ENCODE results near the gene PRKCQ. TPM values are rescaled to one million over a fixed set of nuclear protein-coding genes. Genes with fewer than 3 reads are reported as not detected.

Gene PRKCQ
- total RNA-seq, 1 donor from 2014 or later: 3.5 TPM

DNA sequence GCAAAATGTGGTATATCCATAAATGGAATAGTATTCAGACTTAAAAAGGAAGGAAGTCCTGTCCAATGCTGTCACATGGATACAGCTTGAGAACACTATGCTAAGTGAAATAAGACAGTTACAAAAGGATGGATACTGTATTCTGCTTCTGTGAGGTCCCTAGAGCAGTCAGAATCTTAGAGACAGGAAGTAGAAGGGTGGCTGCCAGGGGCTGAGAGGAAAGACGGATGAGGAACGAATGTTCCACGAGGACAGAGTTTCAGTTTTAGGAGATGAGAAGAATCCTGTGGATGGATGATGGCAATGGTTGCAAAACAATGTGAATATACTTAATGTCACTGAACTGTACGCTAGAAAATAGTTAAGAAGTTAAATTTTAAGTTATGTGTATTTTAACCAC, 3.8 kb downstream of the PRKCQ start:
- Histone ChIP-seq H3F3A (ENCODE audit: low read depth) (peaks cover 6% of the 10 kb centered on the region), H3K27ac (no peak overlapping the region), H3K9ac (no peak overlapping the region), H3K9me3 (ENCODE audit: low read depth) (no peaks in the 10 kb centered on the region), H3K36me3 (no peaks in the 10 kb centered on the region), H4K20me1 (ENCODE audit: low read depth) (no peaks in the 10 kb centered on the region), H3K27me3 (peaks cover 35% of the 10 kb centered on the region), H3K4me2 (no peak overlapping the region), H3K79me2 (ENCODE audit: low read depth) (no peaks in the 10 kb centered on the region), H3K4me3 (no peak overlapping the region), H3K4me1 (peaks cover 26% of the 10 kb centered on the region), H2AFZ (replicated peaks) (no peak overlapping the region)
- no peak overlapping the region for H3K27ac Mint-ChIP-seq
- H3K36me3 Mint-ChIP-seq: no peaks in the 10 kb centered on the region
- no peaks in the 10 kb centered on the region for H3K9me3 Mint-ChIP-seq
- H3K27me3 Mint-ChIP-seq (ENCODE audit: insufficient read depth, low read depth): peaks cover 21% of the 10 kb centered on the region
- peaks cover 41% of the 10 kb centered on the region for H3K4me1 Mint-ChIP-seq
- TF ChIP-seq EZH2 (IDR thresholded peaks at IDR 0.05) (no peak), EZH2phosphoT487 (IDR thresholded peaks at IDR 0.05) (no peak)
- TF ChIP-seq, protein P1, sequence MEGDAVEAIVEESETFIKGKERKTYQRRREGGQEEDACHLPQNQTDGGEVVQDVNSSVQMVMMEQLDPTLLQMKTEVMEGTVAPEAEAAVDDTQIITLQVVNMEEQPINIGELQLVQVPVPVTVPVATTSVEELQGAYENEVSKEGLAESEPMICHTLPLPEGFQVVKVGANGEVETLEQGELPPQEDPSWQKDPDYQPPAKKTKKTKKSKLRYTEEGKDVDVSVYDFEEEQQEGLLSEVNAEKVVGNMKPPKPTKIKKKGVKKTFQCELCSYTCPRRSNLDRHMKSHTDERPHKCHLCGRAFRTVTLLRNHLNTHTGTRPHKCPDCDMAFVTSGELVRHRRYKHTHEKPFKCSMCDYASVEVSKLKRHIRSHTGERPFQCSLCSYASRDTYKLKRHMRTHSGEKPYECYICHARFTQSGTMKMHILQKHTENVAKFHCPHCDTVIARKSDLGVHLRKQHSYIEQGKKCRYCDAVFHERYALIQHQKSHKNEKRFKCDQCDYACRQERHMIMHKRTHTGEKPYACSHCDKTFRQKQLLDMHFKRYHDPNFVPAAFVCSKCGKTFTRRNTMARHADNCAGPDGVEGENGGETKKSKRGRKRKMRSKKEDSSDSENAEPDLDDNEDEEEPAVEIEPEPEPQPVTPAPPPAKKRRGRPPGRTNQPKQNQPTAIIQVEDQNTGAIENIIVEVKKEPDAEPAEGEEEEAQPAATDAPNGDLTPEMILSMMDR (IDR thresholded peaks at IDR 0.05): no peak
- DNase-seq (ENCODE audit: low spot score): no peak
- H3K4me3 Mint-ChIP-seq: no peak overlapping the region

DNA sequence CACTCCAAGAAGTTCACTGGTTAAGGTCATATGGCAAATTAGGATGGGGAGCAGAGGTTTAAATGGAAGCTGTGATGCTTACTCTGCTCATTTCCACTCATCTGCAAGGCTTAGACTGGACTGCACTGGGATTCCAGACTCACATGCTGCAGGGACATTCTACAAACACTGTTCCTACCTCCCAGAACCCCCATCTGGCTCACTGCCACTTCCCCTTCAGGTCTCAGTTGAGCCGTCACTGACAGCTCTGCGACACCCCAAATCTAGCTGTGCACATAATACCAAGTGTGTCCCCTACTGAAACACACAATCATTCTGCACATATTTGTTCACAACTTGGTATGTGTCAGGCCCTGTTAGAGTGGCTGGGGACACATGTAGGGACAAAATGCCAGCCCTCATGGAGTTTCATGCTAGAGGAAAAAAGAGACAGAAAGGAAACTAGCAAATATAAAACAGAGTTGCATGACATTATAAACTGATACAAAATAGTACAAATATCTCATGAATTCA, 5.4 kb downstream of the PRKCQ start:
- peaks cover 19% of the 10 kb centered on the region for H3K27me3 Mint-ChIP-seq (ENCODE audit: insufficient read depth, low read depth)
- TF ChIP-seq, protein P1 (IDR thresholded peaks at IDR 0.05): no peak
- TF ChIP-seq EZH2phosphoT487 (IDR thresholded peaks at IDR 0.05) (no peak), EZH2 (IDR thresholded peaks at IDR 0.05) (no peak)
- H3K4me2 ChIP-seq: no peak overlapping the region
- H3K27ac ChIP-seq: no peak overlapping the region
- H3K27ac Mint-ChIP-seq: no peak overlapping the region
- no peaks in the 10 kb centered on the region for H3K79me2 ChIP-seq (ENCODE audit: low read depth)
- H3K9ac ChIP-seq: no peak overlapping the region
- H3F3A ChIP-seq (ENCODE audit: low read depth): no peaks in the 10 kb centered on the region
- H3K4me1 Mint-ChIP-seq: peaks cover 36% of the 10 kb centered on the region
- no peak overlapping the region for H2AFZ ChIP-seq (replicated peaks)
- no peaks in the 10 kb centered on the region for H4K20me1 ChIP-seq (ENCODE audit: low read depth)
- peaks cover 29% of the 10 kb centered on the region for H3K27me3 ChIP-seq
- H3K4me1 ChIP-seq: peaks cover 20% of the 10 kb centered on the region
- H3K36me3 Mint-ChIP-seq: no peaks in the 10 kb centered on the region
- no peak for DNase-seq (ENCODE audit: low spot score)
- H3K9me3 Mint-ChIP-seq: no peaks in the 10 kb centered on the region
- no peaks in the 10 kb centered on the region for H3K36me3 ChIP-seq
- no peak overlapping the region for H3K4me3 Mint-ChIP-seq
- H3K9me3 ChIP-seq (ENCODE audit: low read depth): no peaks in the 10 kb centered on the region
- H3K4me3 ChIP-seq: no peak overlapping the region

DNA sequence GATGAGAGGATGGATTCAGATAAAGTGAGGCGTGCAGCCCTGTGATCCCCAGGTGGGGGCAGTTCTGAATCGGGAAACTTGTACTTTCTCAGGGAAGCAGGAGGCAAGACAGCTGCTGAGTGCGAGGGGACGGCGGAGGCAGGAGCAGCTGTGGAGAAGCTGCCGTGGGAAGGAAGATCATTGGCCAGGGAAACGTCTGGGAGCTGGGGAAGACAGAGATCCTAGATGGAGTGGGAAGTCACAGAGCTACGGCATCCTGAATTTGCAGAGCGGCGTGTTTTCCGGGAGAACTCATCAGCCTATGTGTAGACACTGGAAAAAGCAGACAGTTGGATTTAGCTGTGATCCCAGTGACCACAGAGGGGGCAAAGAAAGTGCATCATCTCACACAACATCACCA, 9.2 kb downstream of the PRKCQ start:
- Histone ChIP-seq H3F3A (ENCODE audit: low read depth) (no peaks in the 10 kb centered on the region), H3K27me3 (no peaks in the 10 kb centered on the region), H3K27ac (no peak overlapping the region), H3K9ac (no peak overlapping the region), H2AFZ (replicated peaks) (no peak overlapping the region), H3K36me3 (no peaks in the 10 kb centered on the region), H3K79me2 (ENCODE audit: low read depth) (no peaks in the 10 kb centered on the region), H3K4me2 (no peak overlapping the region), H3K9me3 (ENCODE audit: low read depth) (no peaks in the 10 kb centered on the region), H3K4me1 (no peaks in the 10 kb centered on the region), H3K4me3 (no peak overlapping the region), H4K20me1 (ENCODE audit: low read depth) (no peaks in the 10 kb centered on the region)
- Mint-ChIP-seq H3K27me3 (ENCODE audit: insufficient read depth, low read depth) (peaks cover 11% of the 10 kb centered on the region), H3K4me3 (no peak overlapping the region), H3K4me1 (peaks cover 13% of the 10 kb centered on the region), H3K9me3 (no peaks in the 10 kb centered on the region), H3K27ac (no peak overlapping the region), H3K36me3 (no peaks in the 10 kb centered on the region)
- DNase-seq (ENCODE audit: low spot score): no peak
- TF ChIP-seq EZH2phosphoT487 (IDR thresholded peaks at IDR 0.05) (no peak), EZH2 (IDR thresholded peaks at IDR 0.05) (no peak)
- TF ChIP-seq, protein P1 (IDR thresholded peaks at IDR 0.05): no peak

All from neural progenitor cell (in vitro differentiated cells).